H9 (cell line): ENCODE data around the gene MRPL43. TPM values are rescaled to one million over a fixed set of nuclear protein-coding genes. Genes with fewer than 3 reads are reported as not detected.

Source experiments
- DNase-seq: peaks from one replicate; pipeline ENCODE4 v3.0.0-alpha.2; 2017
- H2AFZ ChIP-seq: one replicate; pipeline ENCODE4 v1.6.1; 2013; ENCODE audit warnings: mild to moderate bottlenecking, low read length, control low read depth, moderate library complexity
- H2AK5ac ChIP-seq: 2 replicates; pipeline ENCODE4 v1.6.1; 2013; ENCODE audit warnings: low read length, control low read depth, mixed read lengths; ENCODE audit not compliant: insufficient read length
- H2BK120ac ChIP-seq: one replicate; pipeline ENCODE4 v1.6.1; 2013; ENCODE audit warnings: low read depth, mild to moderate bottlenecking, low read length, control low read depth, inconsistent platforms; ENCODE audit not compliant: poor library complexity, severe bottlenecking
- H2BK12ac ChIP-seq: 2 replicates; pipeline ENCODE4 v1.6.1; 2013; ENCODE audit warnings: low read length, control low read depth, mixed read lengths, low read depth; ENCODE audit not compliant: insufficient read length
- H2BK15ac ChIP-seq: 2 replicates; pipeline ENCODE4 v1.6.1; 2013; ENCODE audit warnings: low read depth, low read length, control low read depth
- H2BK20ac ChIP-seq: one replicate; pipeline ENCODE4 v1.6.1; 2013; ENCODE audit warnings: low read depth, mild to moderate bottlenecking, low read length, control low read depth, inconsistent platforms; ENCODE audit not compliant: poor library complexity, severe bottlenecking
- H2BK5ac ChIP-seq: 2 replicates; pipeline ENCODE4 v1.6.1; 2013; ENCODE audit warnings: low read length, control low read depth, mixed read lengths; ENCODE audit not compliant: insufficient read length
- H3K14ac ChIP-seq: 2 replicates; pipeline ENCODE4 v1.6.1; 2013; ENCODE audit warnings: low read length, control low read depth; ENCODE audit not compliant: insufficient read depth
- H3K18ac ChIP-seq: 2 replicates; pipeline ENCODE4 v1.6.1; 2013; ENCODE audit warnings: low read depth, mild to moderate bottlenecking, mixed read lengths, low read length, control low read depth; ENCODE audit not compliant: insufficient read length
- H3K23ac ChIP-seq: 2 replicates; pipeline ENCODE4 v1.6.1; 2013; ENCODE audit warnings: low read length, control low read depth, mixed read lengths, low read depth; ENCODE audit not compliant: insufficient read length
- H3K23me2 ChIP-seq: 2 replicates; pipeline ENCODE4 v1.6.1; 2013; ENCODE audit warnings: low read depth, mild to moderate bottlenecking, mixed read lengths, low read length, control low read depth; ENCODE audit not compliant: insufficient read length, poor library complexity, severe bottlenecking
- H3K27ac ChIP-seq: 2 replicates; pipeline ENCODE4 v1.5.1; 2013; ENCODE audit warnings: low read length, control low read depth, mixed read lengths, low read depth; ENCODE audit not compliant: insufficient read length
- H3K27me3 ChIP-seq: 2 replicates; pipeline ENCODE4 v1.6.1; 2013; ENCODE audit warnings: low read length, control low read depth, inconsistent platforms; ENCODE audit not compliant: insufficient read depth
- H3K4ac ChIP-seq: 2 replicates; pipeline ENCODE4 v1.6.1; 2013; ENCODE audit warnings: low read depth, mild to moderate bottlenecking, control low read depth, inconsistent platforms, low read length, moderate library complexity
- H3K4me1 ChIP-seq: 2 replicates; pipeline ENCODE4 v1.6.1; 2013; ENCODE audit warnings: low read length, control low read depth, inconsistent platforms; ENCODE audit not compliant: insufficient read depth
- H3K4me2 ChIP-seq: 2 replicates; pipeline ENCODE4 v1.6.1; 2013; ENCODE audit warnings: low read length, control low read depth, mixed read lengths; ENCODE audit not compliant: insufficient read length, insufficient read depth
- H3K56ac ChIP-seq: 2 replicates; pipeline ENCODE4 v1.6.1; 2013; ENCODE audit warnings: low read depth, mild to moderate bottlenecking, mixed read lengths, low read length, control low read depth; ENCODE audit not compliant: insufficient read length
- H3K79me1 ChIP-seq: 2 replicates; pipeline ENCODE4 v1.6.1; 2013; ENCODE audit warnings: low read depth, mild to moderate bottlenecking, moderate library complexity, low read length, control low read depth, inconsistent platforms; ENCODE audit not compliant: insufficient read depth, poor library complexity, severe bottlenecking
- H3K79me2 ChIP-seq: 2 replicates; pipeline ENCODE4 v1.6.1; 2013; ENCODE audit warnings: low read length, control low read depth, inconsistent platforms; ENCODE audit not compliant: insufficient read depth
- H3K9ac ChIP-seq: 2 replicates; pipeline ENCODE4 v1.6.1; 2013; ENCODE audit warnings: low read length, control low read depth, mixed read lengths; ENCODE audit not compliant: insufficient read length; ENCODE audit errors: extremely low read depth
- H3K9me3 ChIP-seq: one replicate; pipeline ENCODE4 v1.6.1; 2013; ENCODE audit warnings: low read depth, low read length, inconsistent platforms; ENCODE audit not compliant: control insufficient read depth
- H3T11ph ChIP-seq: one replicate; pipeline ENCODE4 v1.6.1; 2013; ENCODE audit warnings: mild to moderate bottlenecking, low read length, control low read depth, inconsistent platforms
- H4K20me1 ChIP-seq: one replicate; pipeline ENCODE4 v1.6.1; 2013; ENCODE audit not compliant: control insufficient read depth, insufficient read length, insufficient read depth
- H4K5ac ChIP-seq: 2 replicates; pipeline ENCODE4 v1.6.1; 2013; ENCODE audit warnings: low read depth, mild to moderate bottlenecking, mixed read lengths, low read length, control low read depth; ENCODE audit not compliant: insufficient read length
- H4K8ac ChIP-seq: replicated peaks from 2 replicates; pipeline ENCODE4 v1.6.1; 2013; ENCODE audit warnings: low read length, control low read depth, mixed read lengths, low read depth; ENCODE audit not compliant: insufficient read length
- H4K91ac ChIP-seq: 2 replicates; pipeline ENCODE4 v1.6.1; 2013; ENCODE audit warnings: low read depth, mild to moderate bottlenecking, moderate library complexity, mixed read lengths, low read length, control low read depth; ENCODE audit not compliant: insufficient read length
- H3K27ac Mint-ChIP-seq, 3 experiments: 2 replicates in 2 of 3; 3 replicates in 1 of 3; pipeline ENCODE4 v1.8.0; 2020 to 2021; ENCODE audit warnings: mixed read lengths in 3 of 3, mild to moderate bottlenecking in 1 of 3, moderate library complexity in 1 of 3
- H3K27me3 Mint-ChIP-seq: 2 replicates; pipeline ENCODE4 v1.8.0; 2021; ENCODE audit warnings: low read depth, mild to moderate bottlenecking, moderate library complexity, mixed read lengths
- H3K36me3 Mint-ChIP-seq, 3 experiments: 2 replicates in 2 of 3; 3 replicates in 1 of 3; pipeline ENCODE4 v1.8.0; 2020 to 2021; ENCODE audit warnings: low read depth in 3 of 3, mixed read lengths in 3 of 3; ENCODE audit not compliant: insufficient read depth in 1 of 3
- H3K4me1 Mint-ChIP-seq, 2 experiments: 2 replicates each; pipeline ENCODE4 v1.8.0; 2020; ENCODE audit warnings: mixed read lengths in 2 of 2
- H3K4me3 Mint-ChIP-seq, 2 experiments: 2 replicates in 1 of 2; 3 replicates in 1 of 2; pipeline ENCODE4 v1.8.0; 2020 to 2021; ENCODE audit warnings: mild to moderate bottlenecking in 2 of 2, mixed read lengths in 2 of 2, moderate library complexity in 1 of 2
- H3K9me3 Mint-ChIP-seq, 2 experiments: 2 replicates in 1 of 2; 3 replicates in 1 of 2; pipeline ENCODE4 v1.8.0; 2020; ENCODE audit warnings: mild to moderate bottlenecking in 2 of 2, mixed read lengths in 2 of 2, moderate library complexity in 1 of 2
- CTCF ChIP-seq: fragments of 200-600 bp; sonication (generic); conservative IDR thresholded peaks from 3 replicates; pipeline ENCODE4 v1.8.0; 2021; ENCODE audit warnings: antibody characterized with exemption, mild to moderate bottlenecking
- WGBS: extraction: QIAGEN DNeasy Blood & Tissue Kit; methylation state at CpG from one replicate; pipeline ENCODE4 v1.1.7; 2013; ENCODE audit warnings: missing lambda C conversion rate, low lambda C conversion rate, mixed read lengths; ENCODE audit not compliant: insufficient read length; ENCODE audit errors: extremely low coverage; 5-methylcytosine and 5-hydroxymethylcytosine counted together
- total RNA-seq: library from RNA; stranded (reverse); gene quantifications from 2 replicates; pipeline ENCODE4 v1.2.1, GENCODE V29; 2021

MRPL43 gene
- total RNA-seq, 1 experiment from 2014 or later = 70.3 TPM

GRCh38 chr10:100996678-100997359 is 9.5 kb upstream of the MRPL43 start:
- H2AK5ac ChIP-seq = no peak overlapping the region
- H3K9me3 Mint-ChIP-seq = no peaks in the 10 kb centered on the region; a peak in 2 of 5 replicates
- H2BK5ac ChIP-seq = no peak overlapping the region
- H3K23me2 ChIP-seq = peaks cover 33% of the 10 kb centered on the region
- H2BK120ac ChIP-seq = no peak overlapping the region
- H3K4me3 Mint-ChIP-seq = peak overlapping the region; percentile 72 to 84
- H3K18ac ChIP-seq = peak overlapping the region; percentile 39
- H2BK15ac ChIP-seq = no peak overlapping the region; the same call in 1 of the 2 replicates
- no peak overlapping the region for H2BK20ac ChIP-seq
- H4K5ac ChIP-seq = no peak overlapping the region
- WGBS = no CpG with 5 or more reads among the region's 46 CpGs
- H4K20me1 ChIP-seq = no peaks in the 10 kb centered on the region
- H3K36me3 Mint-ChIP-seq = peaks cover 19 to 31% (median 25%) of the 10 kb centered on the region in 3 experiments
- peak overlapping the region; percentile 11 for H3K9ac ChIP-seq
- peak overlapping the region; percentile 98 for H3K4me2 ChIP-seq
- peak overlapping the region; percentile 67 to 94 (median 92) for H3K27ac Mint-ChIP-seq
- no peak overlapping the region for H2AFZ ChIP-seq
- H3K23ac ChIP-seq = no peak overlapping the region
- peak overlapping the region; percentile 30 for H3K27ac ChIP-seq
- no peak overlapping the region for H3K4ac ChIP-seq
- H3K27me3 Mint-ChIP-seq = no peaks in the 10 kb centered on the region
- H3K9me3 ChIP-seq = no peaks in the 10 kb centered on the region
- DNase-seq = peak; percentile 84
- TF ChIP-seq CTCF = no peak
- H2BK12ac ChIP-seq = no peak overlapping the region
- peaks cover 35 to 39% of the 10 kb centered on the region in 2 experiments for H3K4me1 Mint-ChIP-seq
- no peaks in the 10 kb centered on the region for H3K27me3 ChIP-seq
- H3T11ph ChIP-seq = no peak overlapping the region
- H3K14ac ChIP-seq = peak overlapping the region; percentile 60
- no peaks in the 10 kb centered on the region for H3K79me1 ChIP-seq
- no peak overlapping the region for H4K91ac ChIP-seq
- H4K8ac ChIP-seq = no peak overlapping the region
- H3K79me2 ChIP-seq = no peaks in the 10 kb centered on the region; the same call in 1 of the 2 replicates
- H3K56ac ChIP-seq = no peak overlapping the region
- H3K4me1 ChIP-seq = peaks cover 2% of the 10 kb centered on the region; the same call in 1 of the 2 replicates
